ENCODE data around the gene EPHB3.
A peak's percentile ranks its signal among the peaks of the same experiment; 100 is the strongest.

Gene EPHB3

GRCh38 chr3:184543843-184544512, 17.6 kb upstream of the EPHB3 start:
- peak; percentile 88 for DNase-seq

- DNase-seq, result no peak
These were observed 17.1 kb upstream of the EPHB3 start for GRCh38 chr3:184544513-184544861.

GRCh38 chr3:184545769-184546168, 15.8 kb upstream of the EPHB3 start:
- DNase-seq, result no peak

GRCh38 chr3:184546252-184546651, 15.3 kb upstream of the EPHB3 start:
- no peak for DNase-seq

GRCh38 chr3:184549796-184550577, 11.6 kb upstream of the EPHB3 start:
- DNase-seq, result no peak

GRCh38 chr3:184551103-184551502, 10.5 kb upstream of the EPHB3 start:
- no peak for DNase-seq

- DNase-seq, result no peak
These were observed 9.8 kb upstream of the EPHB3 start for GRCh38 chr3:184551614-184552256.

GRCh38 chr3:184552296-184552695, 9.3 kb upstream of the EPHB3 start:
- DNase-seq, result no peak

- no peak for DNase-seq
These were observed 8.7 kb upstream of the EPHB3 start for GRCh38 chr3:184552863-184553262.

- no peak for DNase-seq
These were observed 8.2 kb upstream of the EPHB3 start for GRCh38 chr3:184553385-184553784.

GRCh38 chr3:184554461-184554860, 7.1 kb upstream of the EPHB3 start:
- DNase-seq, result peak; percentile 3

- peak; percentile 32 for DNase-seq
These were observed 4.8 kb upstream of the EPHB3 start for GRCh38 chr3:184556582-184557347.

- DNase-seq, result peak; percentile 9
These were observed 4.1 kb upstream of the EPHB3 start for GRCh38 chr3:184557348-184557950.

- DNase-seq, result no peak
These were observed 2.9 kb upstream of the EPHB3 start for GRCh38 chr3:184558726-184559125.

GRCh38 chr3:184559336-184559735, 2.2 kb upstream of the EPHB3 start:
- no peak for DNase-seq

GRCh38 chr3:184560531-184560930, 1.1 kb upstream of the EPHB3 start:
- no peak for DNase-seq

- no peak for DNase-seq
These were observed 610 bp downstream of the EPHB3 start for GRCh38 chr3:184561913-184562877.

GRCh38 chr3:184562878-184563560, 1.4 kb downstream of the EPHB3 start:
- DNase-seq, result peak; percentile 67

- no peak for DNase-seq
These were observed 2.0 kb downstream of the EPHB3 start for GRCh38 chr3:184563561-184563925.

GRCh38 chr3:184563941-184564684, 2.5 kb downstream of the EPHB3 start:
- no peak for DNase-seq
